GM10266 (cell line): ENCODE measurements around the gene ACOT7.
"Not testable (repeated sequence)": the region's sequence is repeated elsewhere in the genome, so short reads cannot be mapped to it uniquely, and the experiment has no call there.

Experiments used
- DNase-seq: peaks from one replicate; pipeline ENCODE4 v3.0.0; 2012; ENCODE audit errors: extremely low spot score
- TF ChIP-seq, protein P1 (sequence below): IDR thresholded peaks from 2 replicates; pipeline ENCODE4 v1.5.1; 2012; ENCODE audit warnings: mild to moderate bottlenecking, low read depth; ENCODE audit not compliant: control insufficient read depth, insufficient read depth; ENCODE audit errors: missing control alignments

Gene ACOT7

DNA sequence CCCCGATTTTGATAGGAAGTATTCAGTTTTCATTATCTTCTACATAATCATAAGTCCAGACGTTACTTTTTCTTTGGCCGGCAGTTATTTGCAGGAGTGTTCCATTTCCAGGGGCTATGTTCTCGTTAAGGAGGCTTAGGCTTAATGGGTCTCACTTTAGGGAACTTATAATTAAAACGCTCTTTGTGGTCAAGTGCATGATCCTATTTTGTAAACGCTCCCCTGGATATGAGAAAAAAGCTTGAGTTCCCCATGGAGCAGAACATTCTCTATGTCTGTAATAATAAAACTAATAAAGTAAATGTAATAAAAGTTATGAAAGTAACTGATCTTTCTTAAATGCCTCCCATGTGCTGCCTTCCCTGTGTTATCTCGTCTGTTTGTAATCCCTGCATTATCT is 84.0 kb downstream of the ACOT7 start:
- DNase-seq = no peak
- TF ChIP-seq, protein P1, sequence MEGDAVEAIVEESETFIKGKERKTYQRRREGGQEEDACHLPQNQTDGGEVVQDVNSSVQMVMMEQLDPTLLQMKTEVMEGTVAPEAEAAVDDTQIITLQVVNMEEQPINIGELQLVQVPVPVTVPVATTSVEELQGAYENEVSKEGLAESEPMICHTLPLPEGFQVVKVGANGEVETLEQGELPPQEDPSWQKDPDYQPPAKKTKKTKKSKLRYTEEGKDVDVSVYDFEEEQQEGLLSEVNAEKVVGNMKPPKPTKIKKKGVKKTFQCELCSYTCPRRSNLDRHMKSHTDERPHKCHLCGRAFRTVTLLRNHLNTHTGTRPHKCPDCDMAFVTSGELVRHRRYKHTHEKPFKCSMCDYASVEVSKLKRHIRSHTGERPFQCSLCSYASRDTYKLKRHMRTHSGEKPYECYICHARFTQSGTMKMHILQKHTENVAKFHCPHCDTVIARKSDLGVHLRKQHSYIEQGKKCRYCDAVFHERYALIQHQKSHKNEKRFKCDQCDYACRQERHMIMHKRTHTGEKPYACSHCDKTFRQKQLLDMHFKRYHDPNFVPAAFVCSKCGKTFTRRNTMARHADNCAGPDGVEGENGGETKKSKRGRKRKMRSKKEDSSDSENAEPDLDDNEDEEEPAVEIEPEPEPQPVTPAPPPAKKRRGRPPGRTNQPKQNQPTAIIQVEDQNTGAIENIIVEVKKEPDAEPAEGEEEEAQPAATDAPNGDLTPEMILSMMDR = no peak

DNA sequence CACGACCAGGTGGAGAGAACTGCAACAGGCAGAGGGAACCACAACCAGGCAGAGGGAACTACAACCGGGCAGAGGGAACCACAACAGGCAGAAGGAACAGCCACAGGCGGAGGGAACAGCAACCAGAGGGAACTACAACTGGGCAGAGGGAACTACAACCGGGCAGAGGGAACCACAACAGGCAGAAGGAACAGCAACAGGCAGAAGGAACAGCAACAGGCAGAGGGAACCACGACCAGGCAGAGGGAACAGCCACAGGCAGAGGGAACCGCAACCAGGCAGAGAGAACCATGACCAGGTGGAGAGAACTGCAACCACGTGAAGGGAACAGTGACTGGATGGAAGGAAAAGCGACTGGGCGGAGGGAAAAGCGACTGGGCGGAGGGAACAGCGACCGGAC is 85.1 kb downstream of the ACOT7 start:
- DNase-seq = no peak
- TF ChIP-seq, protein P1 = no peak

DNA sequence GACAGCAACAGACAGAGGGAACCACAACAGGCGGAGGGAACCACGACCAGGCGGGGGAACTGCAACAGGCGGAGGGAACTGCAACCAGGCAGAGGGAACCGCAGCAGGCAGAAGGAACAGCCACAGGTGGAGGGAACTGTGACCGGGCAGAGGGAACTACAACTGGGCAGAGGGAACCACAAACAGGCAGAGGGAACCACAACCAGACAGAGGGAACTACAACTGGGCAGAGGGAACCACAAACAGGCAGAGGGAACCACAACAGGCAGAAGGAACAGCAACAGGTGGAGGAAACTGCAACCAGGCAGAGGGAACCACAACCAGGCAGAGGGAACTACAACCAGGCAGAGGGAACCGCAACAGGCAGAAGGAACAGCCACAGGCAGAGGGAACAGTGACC is 85.9 kb downstream of the ACOT7 start:
- DNase-seq = not testable (repeated sequence)

DNA sequence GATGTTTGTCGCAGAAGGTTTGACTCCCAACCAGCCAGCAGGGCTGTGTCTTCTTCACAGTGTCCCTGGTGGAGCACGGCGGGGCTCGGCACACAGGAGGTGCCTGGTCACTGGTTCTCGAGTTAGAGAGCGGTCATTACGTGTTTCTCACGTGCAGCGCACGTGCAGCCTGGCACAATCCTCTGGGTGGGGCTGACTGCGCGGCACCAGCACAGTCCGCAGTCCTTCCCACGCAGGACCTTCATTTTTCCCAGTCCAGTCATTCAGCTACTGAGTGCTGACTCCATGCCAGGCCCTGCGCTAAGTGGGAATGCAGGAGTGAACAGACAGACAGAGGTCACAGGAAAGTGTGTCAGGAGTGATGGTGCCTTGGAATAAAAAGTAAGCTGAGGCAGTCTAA is 86.5 kb downstream of the ACOT7 start:
- TF ChIP-seq, protein P1 = no peak
- DNase-seq = no peak

DNA sequence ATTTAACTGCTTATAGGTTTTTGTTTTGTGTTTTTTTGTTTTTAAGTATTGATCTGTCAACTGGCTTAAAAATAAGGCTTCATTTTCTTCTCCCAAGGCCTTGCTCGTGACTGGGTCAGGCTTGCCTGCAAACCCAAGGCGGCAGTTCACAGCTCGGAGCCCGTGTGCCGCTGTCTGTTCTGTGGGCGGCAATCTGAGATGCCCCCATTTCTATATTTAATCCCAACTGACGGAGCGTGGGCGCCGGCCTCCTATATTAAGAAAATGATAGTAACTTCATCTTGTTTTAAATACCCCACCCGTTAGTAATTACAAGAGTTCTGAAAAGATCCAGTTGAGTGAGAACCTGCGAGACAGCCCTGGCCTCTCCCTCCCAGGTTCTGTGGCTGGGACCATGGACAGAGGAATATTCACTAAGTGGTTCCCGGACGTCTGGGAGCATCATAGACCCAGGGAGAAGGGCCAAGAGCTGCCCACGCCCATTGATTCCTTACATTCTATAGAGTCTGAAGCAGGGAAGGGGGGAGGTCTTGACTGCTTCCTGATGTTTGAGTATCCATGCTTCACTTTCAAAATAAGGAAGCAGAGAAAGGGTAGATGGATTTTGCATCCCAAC is 90.1 kb downstream of the ACOT7 start:
- no peak for DNase-seq
- TF ChIP-seq, protein P1 = no peak

DNA sequence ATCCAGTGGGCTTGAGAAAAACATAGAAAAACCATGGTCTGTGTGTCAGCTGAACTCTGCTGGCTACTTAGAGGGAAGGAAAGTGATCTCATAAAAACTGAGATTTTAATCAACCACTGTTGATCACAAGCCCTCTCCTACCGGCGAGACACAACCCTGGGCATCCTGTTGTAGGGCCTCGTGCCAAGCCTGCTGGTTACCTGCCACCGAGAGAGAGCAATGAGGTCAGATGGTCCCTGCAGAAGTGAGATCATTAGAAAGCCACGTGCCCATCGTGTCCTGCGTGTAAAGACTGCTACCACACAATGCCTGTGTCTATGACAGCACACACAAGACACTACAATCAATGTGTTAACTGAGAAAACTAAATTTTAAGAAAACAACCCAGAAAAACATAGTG is 91.0 kb downstream of the ACOT7 start:
- no peak for DNase-seq
- TF ChIP-seq, protein P1 = no peak

DNA sequence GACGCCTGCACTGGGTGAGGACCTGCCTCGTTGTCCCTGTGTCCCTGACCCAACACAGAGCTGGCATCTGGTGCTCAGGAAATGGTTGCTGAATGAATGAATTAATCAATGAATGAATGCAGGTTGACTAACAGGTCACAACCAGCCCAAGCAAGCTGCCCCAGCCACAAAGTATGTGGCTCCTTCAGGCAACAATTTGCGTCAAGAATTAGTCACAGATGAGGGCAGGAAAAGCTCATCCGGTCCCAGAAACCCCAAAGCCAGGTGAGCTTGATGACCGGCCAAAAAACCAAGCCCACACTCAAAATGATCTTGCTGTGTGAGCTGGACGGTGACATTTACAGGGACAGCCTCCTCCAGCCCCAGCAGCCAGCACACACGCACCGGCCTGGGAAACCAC is 92.0 kb downstream of the ACOT7 start:
- DNase-seq = no peak
- TF ChIP-seq, protein P1 = no peak

DNA sequence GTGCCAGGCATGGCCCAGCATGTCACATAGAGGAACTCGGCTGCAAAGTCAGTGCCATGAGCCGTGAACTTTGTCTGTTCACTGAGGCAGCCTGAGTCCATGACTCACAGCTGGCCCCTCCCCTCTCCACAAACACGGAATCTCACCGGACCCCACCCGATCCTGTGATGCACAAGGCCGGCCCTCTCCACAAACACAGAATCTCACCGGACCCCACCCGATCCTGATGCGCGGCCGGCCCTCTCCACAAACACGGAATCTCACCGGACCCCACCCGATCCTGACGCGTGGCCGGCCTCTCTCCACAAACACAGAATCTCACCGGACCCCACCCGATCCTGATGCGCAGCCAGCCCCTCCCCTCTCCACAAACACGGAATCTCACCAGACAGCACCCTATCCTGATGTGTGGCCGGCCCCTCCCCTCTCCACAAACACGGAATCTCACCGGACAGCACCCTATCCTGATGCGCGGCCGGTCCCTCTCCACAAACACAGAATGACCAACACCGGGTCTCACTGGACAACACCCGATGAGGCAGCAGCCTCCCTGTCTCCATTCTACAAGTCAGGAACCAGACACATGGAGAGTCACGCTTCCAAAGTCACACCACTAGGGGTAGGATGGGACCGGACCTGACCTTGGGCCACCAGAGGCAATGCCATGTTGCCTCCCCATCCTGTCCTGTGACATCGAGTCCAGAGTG is 93.1 kb downstream of the ACOT7 start:
- DNase-seq = no peak
- TF ChIP-seq, protein P1 = no peak
